BLaER1 treated with 17β-estradiol and CSF1 and Interleukin-3, amounts not matched to agents 10 nM and 100 nM (cell line): ENCODE results near the gene FILIP1L.
"Not testable (repeated sequence)": the region's sequence is repeated elsewhere in the genome, so short reads cannot be mapped to it uniquely, and the experiment has no call there.

ENCODE experiments used
- H3K27ac ChIP-seq, 11 experiments: shearing (Covaris generic); formaldehyde crosslinking; 2 replicates each; pipeline ENCODE4 v1.8.1; 2022
- H3K27me3 ChIP-seq, 11 experiments: shearing (Covaris generic); formaldehyde crosslinking; 2 replicates each; pipeline ENCODE4 v1.8.1; 2022
- H3K36me3 ChIP-seq, 11 experiments: shearing (Covaris generic); formaldehyde crosslinking; 2 replicates each; pipeline ENCODE4 v1.8.1; 2022
- H3K4me1 ChIP-seq, 10 experiments: shearing (Covaris generic); formaldehyde crosslinking; 2 replicates each; pipeline ENCODE4 v1.8.1; 2022
- H3K4me2 ChIP-seq, 11 experiments: shearing (Covaris generic); formaldehyde crosslinking; 2 replicates each; pipeline ENCODE4 v1.8.1; 2022
- H3K4me3 ChIP-seq, 10 experiments: shearing (Covaris generic); formaldehyde crosslinking; 2 replicates each; pipeline ENCODE4 v1.8.1; 2022
- H3K9ac ChIP-seq, 11 experiments: shearing (Covaris generic); formaldehyde crosslinking; 2 replicates each; pipeline ENCODE4 v1.8.1; 2022
- H3K9me3 ChIP-seq, 11 experiments: shearing (Covaris generic); formaldehyde crosslinking; replicated peaks in 1 of 11; 2 replicates each; pipeline ENCODE4 v1.8.1; 2022
- H4K20me1 ChIP-seq, 11 experiments: shearing (Covaris generic); formaldehyde crosslinking; 2 replicates each; pipeline ENCODE4 v1.8.1; 2022
- Cebpa-rat ChIP-seq, 11 experiments: shearing (Covaris generic); IDR thresholded peaks; 2 replicates each; pipeline ENCODE4 v1.8.1; 2022

The FILIP1L gene

DNA sequence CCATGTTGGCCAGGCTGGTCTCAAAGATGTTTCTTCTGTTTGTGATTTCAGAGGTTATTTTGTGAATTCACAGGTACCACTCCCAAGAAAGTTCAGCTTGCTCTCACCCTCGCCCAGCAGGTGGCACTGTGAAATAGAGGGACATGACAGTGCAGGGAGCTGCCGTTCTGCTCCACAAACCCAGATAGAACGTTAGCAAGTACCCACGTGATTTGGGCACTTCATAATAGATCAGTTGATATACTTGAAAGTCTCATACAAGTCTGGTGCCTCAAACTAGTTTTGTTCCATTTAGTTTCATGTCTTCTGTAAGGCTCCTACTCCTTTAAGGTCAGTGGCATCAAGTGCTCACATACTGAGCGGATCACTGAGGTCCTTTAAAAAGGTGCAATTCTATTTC is 45.5 kb downstream of the FILIP1L start:
- Histone ChIP-seq H3K9me3 (peaks cover 0 to 21% (median 11%) of the 10 kb centered on the region in 11 experiments; a peak in 14 of 22 replicates), H3K36me3 (no peaks in the 10 kb centered on the region), H3K9ac (no peak overlapping the region), H3K4me1 (peaks cover 26 to 43% (median 38%) of the 10 kb centered on the region in 10 experiments), H4K20me1 (peaks cover 0 to 7% (median 0%) of the 10 kb centered on the region in 11 experiments; a peak in 2 of 22 replicates), H3K4me2 (peak overlapping the region in 8 of 11 experiments; percentile 8 to 40 (median 22); a peak in 10 of 22 replicates), H3K4me3 (no peak overlapping the region), H3K27me3 (no peaks in the 10 kb centered on the region), H3K27ac (no peak overlapping the region)
- TF ChIP-seq Cebpa-rat (IDR thresholded peaks at IDR 0.05), result no peak

DNA sequence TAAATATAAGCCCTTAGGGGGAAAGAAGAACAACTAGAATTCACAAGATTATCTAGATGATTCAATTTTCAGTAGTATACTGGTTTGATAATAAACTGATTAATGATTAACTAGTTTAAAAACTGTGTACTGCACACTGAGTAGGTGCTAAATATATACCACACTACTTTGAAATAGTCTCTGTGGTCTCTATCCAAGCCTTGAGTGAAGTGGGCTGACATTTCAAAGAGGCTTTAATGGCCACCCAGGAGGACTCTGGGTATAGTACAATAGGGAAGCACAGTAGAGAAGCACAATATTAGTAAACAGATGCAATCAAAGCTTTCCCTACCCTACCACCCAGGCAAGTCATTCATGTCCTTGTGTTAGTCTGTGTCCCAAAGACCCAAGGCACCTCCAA is 46.7 kb downstream of the FILIP1L start:
- no peak for TF ChIP-seq Cebpa-rat (IDR thresholded peaks at IDR 0.05)
- Histone ChIP-seq H3K4me1 (peaks cover 14 to 30% (median 25%) of the 10 kb centered on the region in 10 experiments), H3K9me3 (peaks cover 0 to 21% (median 11%) of the 10 kb centered on the region in 11 experiments; a peak in 14 of 22 replicates), H3K27ac (no peak overlapping the region), H4K20me1 (peaks cover 0 to 7% (median 0%) of the 10 kb centered on the region in 11 experiments; a peak in 2 of 22 replicates), H3K4me2 (no peak overlapping the region), H3K36me3 (no peaks in the 10 kb centered on the region), H3K4me3 (no peak overlapping the region), H3K9ac (no peak overlapping the region), H3K27me3 (no peaks in the 10 kb centered on the region)

- H3K27ac ChIP-seq, result no peak overlapping the region
- H3K36me3 ChIP-seq, result 0 out of 22 replicates have a peak, but pooled peaks cover 0 to 7% (median 0%) of the 10 kb centered on the region in 11 experiments
- no peak overlapping the region for H3K4me2 ChIP-seq
- no peak for TF ChIP-seq Cebpa-rat (IDR thresholded peaks at IDR 0.05)
- peaks cover 0 to 14% (median 4%) of the 10 kb centered on the region in 10 experiments; a peak in 15 of 20 replicates for H3K4me1 ChIP-seq
- peaks cover 0 to 7% (median 0%) of the 10 kb centered on the region in 11 experiments; a peak in 1 of 22 replicates for H4K20me1 ChIP-seq
- no peak overlapping the region for H3K4me3 ChIP-seq
- H3K9me3 ChIP-seq, result peaks cover 0 to 3% (median 0%) of the 10 kb centered on the region in 11 experiments; a peak in 5 of 22 replicates
- H3K9ac ChIP-seq, result no peak overlapping the region
- H3K27me3 ChIP-seq, result no peaks in the 10 kb centered on the region
Observed at GRCh38 chr3:100063929-100064461, 50.3 kb downstream of the FILIP1L start.

- H3K9me3 ChIP-seq, result no peaks in the 10 kb centered on the region
- TF ChIP-seq Cebpa-rat (IDR thresholded peaks at IDR 0.05), result no peak
- H3K4me1 ChIP-seq, result peaks cover 0 to 12% (median 0%) of the 10 kb centered on the region in 10 experiments; a peak in 8 of 20 replicates
- H3K9ac ChIP-seq, result no peak overlapping the region
- H3K4me2 ChIP-seq, result no peak overlapping the region
- 0 out of 22 replicates have a peak, but pooled peaks cover 0 to 7% (median 0%) of the 10 kb centered on the region in 11 experiments for H3K36me3 ChIP-seq
- no peak overlapping the region for H3K27ac ChIP-seq
- H4K20me1 ChIP-seq, result peaks cover 0 to 4% (median 0%) of the 10 kb centered on the region in 11 experiments; a peak in 1 of 22 replicates
- H3K27me3 ChIP-seq, result no peaks in the 10 kb centered on the region
- H3K4me3 ChIP-seq, result no peak overlapping the region
Observed at GRCh38 chr3:100062665-100063064, 51.6 kb downstream of the FILIP1L start.

DNA sequence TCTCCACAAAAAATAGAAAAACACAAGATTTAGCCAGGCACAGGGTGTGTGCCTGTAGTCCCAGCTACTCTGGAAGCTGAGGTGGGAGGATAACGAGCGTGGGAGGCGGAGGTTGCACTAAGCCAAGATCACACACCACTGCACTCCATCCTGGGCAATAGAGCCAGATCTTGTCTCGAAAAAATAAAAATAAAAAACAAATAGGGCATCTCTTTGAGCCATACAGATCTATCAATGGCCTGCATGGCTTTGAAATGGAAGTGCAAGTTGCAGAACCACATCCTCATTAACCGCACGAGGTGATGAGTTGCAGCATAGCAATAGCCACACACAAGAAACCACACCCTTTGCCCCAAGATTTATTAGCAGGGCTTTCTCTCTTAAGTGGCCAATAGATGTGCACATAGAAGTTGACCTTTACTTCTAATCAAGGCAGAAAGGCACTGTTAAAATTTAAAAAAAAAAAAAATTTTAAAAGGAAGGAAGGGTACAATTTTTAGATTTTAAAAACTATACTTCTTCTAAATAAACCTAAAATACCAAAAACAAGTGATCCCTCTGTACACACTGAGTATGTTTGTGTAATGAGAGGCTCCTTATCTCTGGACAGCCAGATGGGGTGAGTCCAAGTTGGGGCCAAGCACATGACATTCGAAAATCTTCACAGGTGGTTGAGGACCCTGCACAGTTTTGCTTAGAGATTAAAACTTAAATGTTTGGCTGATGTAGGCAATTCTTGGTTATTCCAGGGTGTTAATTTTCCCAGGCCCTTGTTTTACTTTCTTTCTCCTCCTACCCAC is 53.4 kb downstream of the FILIP1L start:
- Histone ChIP-seq H3K4me3 (no peak overlapping the region), H3K27me3 (no peaks in the 10 kb centered on the region), H3K4me1 (peaks cover 0 to 12% (median 0%) of the 10 kb centered on the region in 10 experiments; a peak in 8 of 20 replicates), H3K9me3 (0 out of 22 replicates have a peak, but pooled peaks cover 0 to 3% (median 0%) of the 10 kb centered on the region in 11 experiments), H3K4me2 (peak overlapping the region in 4 of 11 experiments; percentile 21 to 51 (median 38); a peak in 5 of 22 replicates), H4K20me1 (no peaks in the 10 kb centered on the region), H3K9ac (no peak overlapping the region), H3K36me3 (0 out of 22 replicates have a peak, but pooled peaks cover 0 to 7% (median 0%) of the 10 kb centered on the region in 11 experiments), H3K27ac (no peak overlapping the region)
- TF ChIP-seq Cebpa-rat (IDR thresholded peaks at IDR 0.05), result no peak

GRCh38 chr3:100059472-100059871 is 54.8 kb downstream of the FILIP1L start:
- H3K36me3 ChIP-seq, result peaks cover 0 to 7% (median 0%) of the 10 kb centered on the region in 11 experiments; a peak in 1 of 22 replicates
- H3K27ac ChIP-seq, result no peak overlapping the region
- H3K9me3 ChIP-seq, result 0 out of 22 replicates have a peak, but pooled peaks cover 0 to 3% (median 0%) of the 10 kb centered on the region in 11 experiments
- TF ChIP-seq Cebpa-rat (IDR thresholded peaks at IDR 0.05), result no peak
- no peaks in the 10 kb centered on the region for H3K27me3 ChIP-seq
- peaks cover 0 to 12% (median 0%) of the 10 kb centered on the region in 10 experiments; a peak in 8 of 20 replicates for H3K4me1 ChIP-seq
- H3K4me2 ChIP-seq, result no peak overlapping the region
- H4K20me1 ChIP-seq, result no peaks in the 10 kb centered on the region
- H3K4me3 ChIP-seq, result no peak overlapping the region
- no peak overlapping the region for H3K9ac ChIP-seq

DNA sequence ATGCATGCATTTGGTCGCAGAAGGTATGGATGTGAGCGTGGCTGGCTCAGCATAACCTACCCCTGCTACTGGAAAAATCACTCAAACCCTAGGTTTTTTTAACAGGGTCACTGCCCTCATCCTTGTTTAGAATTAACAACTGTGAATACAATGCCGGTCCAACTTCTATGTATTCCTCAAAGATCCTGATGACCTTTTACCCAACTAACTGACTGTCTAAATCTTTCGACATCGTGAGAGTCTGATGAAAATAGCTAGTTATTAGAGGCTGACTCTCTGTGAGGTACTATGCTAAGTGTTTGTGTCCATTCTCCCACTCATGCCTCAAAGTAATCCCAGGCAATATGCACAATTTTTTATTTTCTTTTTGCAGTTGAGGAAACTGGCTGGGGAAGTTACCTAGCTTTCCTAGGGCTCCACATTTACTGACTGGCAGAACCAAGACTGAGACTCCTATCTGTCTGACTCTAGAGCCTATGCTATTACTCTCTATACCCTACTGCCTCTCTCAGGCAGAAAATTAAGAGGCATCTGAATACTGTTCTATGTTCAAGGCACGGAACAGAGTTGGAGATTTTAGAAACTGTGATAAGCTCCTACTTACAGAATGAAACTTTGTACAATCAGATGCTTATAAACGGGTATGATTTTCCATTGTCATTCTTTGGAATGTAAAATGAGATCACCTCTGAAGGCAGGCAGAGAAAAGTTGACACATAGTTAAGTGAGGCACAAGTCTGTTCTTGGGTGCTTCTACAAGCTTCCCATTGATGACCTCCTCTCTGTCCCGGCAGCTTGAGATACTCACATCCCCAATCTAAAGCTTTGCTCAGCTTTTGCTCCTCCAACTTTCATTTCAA is 56.4 kb downstream of the FILIP1L start:
- peaks cover 0 to 9% (median 0%) of the 10 kb centered on the region in 11 experiments; a peak in 1 of 22 replicates for H3K36me3 ChIP-seq
- H3K9ac ChIP-seq, result no peak overlapping the region
- H4K20me1 ChIP-seq, result no peaks in the 10 kb centered on the region
- no peaks in the 10 kb centered on the region for H3K27me3 ChIP-seq
- TF ChIP-seq Cebpa-rat (IDR thresholded peaks at IDR 0.05), result no peak
- H3K4me2 ChIP-seq, result no peak overlapping the region
- peaks cover 0 to 12% (median 0%) of the 10 kb centered on the region in 10 experiments; a peak in 8 of 20 replicates for H3K4me1 ChIP-seq
- no peak overlapping the region for H3K4me3 ChIP-seq
- no peak overlapping the region for H3K27ac ChIP-seq
- H3K9me3 ChIP-seq, result 0 out of 22 replicates have a peak, but pooled peaks cover 0 to 3% (median 0%) of the 10 kb centered on the region in 11 experiments

GRCh38 chr3:100053951-100054620 is 60.2 kb downstream of the FILIP1L start:
- H3K4me3 ChIP-seq, result no peak overlapping the region
- H3K36me3 ChIP-seq, result peaks cover 0 to 9% (median 0%) of the 10 kb centered on the region in 11 experiments; a peak in 1 of 22 replicates
- H4K20me1 ChIP-seq, result no peaks in the 10 kb centered on the region
- H3K27ac ChIP-seq, result no peak overlapping the region
- H3K4me1 ChIP-seq, result no peaks in the 10 kb centered on the region
- 0 out of 22 replicates have a peak, but pooled peaks cover 0 to 3% (median 0%) of the 10 kb centered on the region in 11 experiments for H3K9me3 ChIP-seq
- no peaks in the 10 kb centered on the region for H3K27me3 ChIP-seq
- H3K9ac ChIP-seq, result no peak overlapping the region
- H3K4me2 ChIP-seq, result no peak overlapping the region
- no peak for TF ChIP-seq Cebpa-rat (IDR thresholded peaks at IDR 0.05)

GRCh38 chr3:100051513-100051912 is 62.8 kb downstream of the FILIP1L start:
- not testable (repeated sequence) for H3K27ac ChIP-seq, H3K4me2 ChIP-seq, H3K9ac ChIP-seq, H3K27me3 ChIP-seq, H3K4me3 ChIP-seq, H3K36me3 ChIP-seq, H3K9me3 ChIP-seq, H4K20me1 ChIP-seq
- peaks cover 19 to 25% (median 23%) of the 10 kb centered on the region in 10 experiments for H3K4me1 ChIP-seq
